Fibroblast of skin of left quadriceps (primary cell): ENCODE data around the gene C20orf144.
A peak's percentile ranks its signal among the peaks of the same experiment; 100 is the strongest.

Experiments used
- DNase-seq, 2 experiments: peaks; one replicate each; pipeline ENCODE4 v3.0.0-alpha.2; 2013; ENCODE audit warnings: low read depth in 2 of 2

The C20orf144 gene

GRCh38 chr20:33650111-33650752 is 11.9 kb upstream of the C20orf144 start:
- DNase-seq, result no peak

DNA sequence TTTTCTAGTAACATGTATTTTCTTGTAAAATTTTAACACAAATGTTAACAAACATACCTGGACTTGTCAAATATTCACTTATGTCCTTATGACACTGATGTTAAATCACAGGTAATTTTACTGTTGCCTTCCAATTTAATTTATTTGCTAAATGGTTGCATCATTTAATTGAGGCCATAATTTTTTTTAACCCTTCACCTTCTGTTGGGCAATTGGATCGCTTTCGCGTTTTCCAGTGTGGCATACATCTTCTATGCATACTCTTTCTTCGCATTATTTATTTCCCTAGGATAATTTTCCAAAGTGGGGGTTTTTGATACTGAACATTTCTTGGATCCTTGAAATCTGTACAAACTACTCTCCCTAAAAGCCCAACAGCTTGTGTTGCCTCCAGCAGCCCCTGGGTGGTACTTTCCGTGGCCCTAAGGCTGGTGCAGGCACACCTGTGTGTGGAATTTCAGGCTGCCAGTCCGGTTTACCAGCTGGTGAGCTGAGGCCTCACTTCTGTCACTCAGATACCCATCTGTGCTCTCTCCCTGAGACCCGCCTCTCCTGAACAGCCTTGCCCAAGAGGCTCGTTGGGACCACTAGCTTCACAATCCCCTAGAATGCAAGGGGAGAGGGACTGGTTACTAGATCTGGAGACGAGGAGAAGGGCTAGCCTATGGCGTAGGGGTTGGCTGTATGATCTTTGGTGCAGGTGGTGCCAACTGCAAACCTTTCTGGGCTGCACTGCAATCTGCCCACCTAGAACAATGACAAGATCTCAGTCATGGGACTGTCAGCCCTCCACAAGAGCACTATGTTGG is 11.2 kb upstream of the C20orf144 start:
- no peak for DNase-seq

GRCh38 chr20:33651562-33652048 is 10.5 kb upstream of the C20orf144 start:
- no peak for DNase-seq

- DNase-seq, result no peak
Measured at GRCh38 chr20:33653218-33653899, 8.8 kb upstream of the C20orf144 start.

- no peak for DNase-seq
Measured at GRCh38 chr20:33653900-33654596, 8.1 kb upstream of the C20orf144 start.

- DNase-seq, result no peak
Measured at GRCh38 chr20:33654680-33655161, 7.4 kb upstream of the C20orf144 start.

GRCh38 chr20:33655164-33655563 is 7.0 kb upstream of the C20orf144 start:
- no peak for DNase-seq

GRCh38 chr20:33656010-33656782 is 5.9 kb upstream of the C20orf144 start:
- DNase-seq, result no peak

- DNase-seq, result no peak
Measured at GRCh38 chr20:33656783-33657703, 5.1 kb upstream of the C20orf144 start.

DNA sequence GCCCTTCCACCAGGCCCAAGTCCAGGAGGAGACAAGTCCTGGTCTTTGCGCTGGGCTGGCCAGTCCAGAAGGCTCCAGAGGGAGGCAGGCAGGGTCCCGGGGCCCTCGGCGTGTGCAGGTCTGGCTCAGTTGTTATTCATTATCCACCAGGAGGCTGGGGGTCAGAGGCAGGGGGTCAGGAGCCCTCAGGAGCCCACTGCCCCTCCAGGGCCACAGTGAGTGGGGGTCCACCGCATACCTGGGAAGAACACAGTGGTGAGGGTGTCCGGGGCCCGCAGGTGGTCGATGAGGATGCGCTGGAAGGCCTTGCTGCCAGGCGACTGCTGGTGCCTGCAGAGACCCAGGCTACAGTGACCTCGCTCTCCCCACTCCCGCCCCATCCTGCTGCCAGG is 4.4 kb upstream of the C20orf144 start:
- DNase-seq, result no peak

DNA sequence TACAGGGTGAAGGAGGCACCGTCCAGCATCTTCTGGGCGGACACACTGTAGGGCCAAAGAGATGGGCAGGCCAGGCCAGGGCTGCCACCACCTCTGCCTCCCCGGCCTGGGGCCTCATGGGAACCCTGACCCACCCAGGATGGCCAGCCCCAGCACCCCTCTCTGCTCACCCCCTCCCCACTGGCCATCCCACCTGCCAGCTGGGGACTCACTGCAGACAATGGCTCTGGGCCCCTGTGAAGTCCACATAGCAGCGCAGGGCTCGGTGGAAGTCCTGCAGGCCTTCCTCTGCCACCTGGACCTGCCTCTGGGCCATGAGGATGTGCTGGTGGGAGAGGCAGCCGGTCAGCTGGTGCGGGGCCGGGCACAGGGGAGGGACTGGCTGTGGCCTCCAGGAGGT is 3.6 kb upstream of the C20orf144 start:
- DNase-seq, result no peak

DNA sequence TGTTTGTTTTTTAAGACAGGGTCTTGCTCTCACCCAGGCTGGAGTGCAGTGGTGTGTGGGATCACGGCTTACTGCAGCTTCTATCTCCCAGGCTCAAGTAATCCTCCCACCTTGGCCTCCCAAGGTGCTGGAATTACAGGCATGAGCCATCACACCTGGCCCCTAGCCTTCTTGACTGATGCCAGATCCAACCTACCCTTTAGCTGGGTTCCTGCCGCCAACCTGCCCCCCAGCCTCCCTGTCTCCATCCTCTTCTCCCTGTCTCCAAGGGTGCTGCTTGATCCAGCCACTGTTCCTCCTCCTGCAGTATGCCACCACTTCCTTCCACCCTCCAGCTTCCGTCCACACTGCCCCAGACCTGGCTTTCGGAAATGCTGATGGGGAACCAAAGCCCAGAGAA is 3.2 kb upstream of the C20orf144 start:
- DNase-seq, result no peak

DNA sequence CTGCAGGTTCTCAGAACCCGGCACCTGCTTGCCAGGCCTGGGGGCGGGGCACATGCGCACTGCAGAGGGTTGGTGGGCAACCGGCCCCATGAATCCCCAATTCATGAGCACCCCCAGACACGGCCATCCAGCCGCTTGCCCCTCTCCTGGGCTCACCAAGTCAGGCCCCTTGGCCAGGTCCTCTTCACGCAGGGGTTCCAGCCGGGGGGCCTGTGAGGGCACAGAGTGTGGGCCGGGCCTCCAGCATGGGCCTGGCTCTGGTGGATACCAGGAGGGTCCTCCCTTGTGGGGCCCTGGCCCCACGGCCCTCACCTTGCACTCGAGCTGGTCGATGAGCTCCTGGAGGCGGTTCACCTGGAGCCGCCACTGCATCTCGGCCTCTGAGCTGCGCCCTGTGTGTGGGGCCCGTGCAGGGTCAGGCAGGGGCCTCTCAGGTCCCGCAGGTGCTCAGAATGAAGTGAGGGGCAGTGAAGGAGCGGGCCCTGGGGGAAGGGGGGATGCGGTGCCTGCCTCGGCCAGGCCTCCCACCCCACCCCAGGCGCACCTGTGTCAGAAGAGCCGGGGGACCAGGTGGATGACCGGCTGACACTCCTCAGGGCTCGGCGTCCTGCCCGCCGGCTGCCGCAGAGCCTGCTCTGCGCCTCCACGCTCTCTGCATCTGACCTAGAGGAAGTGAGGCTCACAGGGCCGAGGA is 2.6 kb upstream of the C20orf144 start:
- DNase-seq, result no peak

DNA sequence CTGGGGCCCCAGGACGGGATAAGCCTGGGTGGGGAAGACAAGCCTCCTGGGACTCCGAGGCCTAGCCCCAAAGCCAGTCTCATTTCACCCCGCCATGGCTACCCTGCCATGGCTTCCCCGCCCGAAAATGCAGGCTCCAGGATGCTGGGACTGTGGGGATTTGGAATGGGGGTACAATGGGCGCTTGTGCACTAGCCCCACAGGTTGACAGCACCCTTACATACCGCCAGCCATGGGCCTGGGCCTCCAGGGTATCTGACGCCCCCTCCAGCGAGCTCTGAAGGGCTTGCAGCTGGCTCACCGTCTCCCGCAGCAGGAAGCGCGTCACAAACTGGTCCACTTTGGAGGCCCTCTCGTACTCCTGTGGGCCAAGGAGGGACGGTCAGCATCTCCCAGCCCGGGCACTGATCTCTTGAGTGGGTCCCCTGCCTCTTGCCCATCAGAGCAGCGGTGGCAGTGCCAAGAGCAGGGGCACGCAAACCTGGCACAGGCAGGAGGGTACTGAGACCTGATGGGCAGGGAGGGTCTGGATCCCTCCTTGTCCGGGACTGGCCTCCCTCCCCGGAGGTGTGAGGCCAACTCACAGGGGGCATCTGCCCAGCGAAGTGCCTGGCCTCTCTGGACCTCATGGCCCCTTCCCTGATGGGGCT is 2.0 kb upstream of the C20orf144 start:
- no peak for DNase-seq

GRCh38 chr20:33660685-33661058 is 1.5 kb upstream of the C20orf144 start:
- DNase-seq, result no peak

- peak in 1 of 2 experiments; percentile 29 for DNase-seq
Measured at GRCh38 chr20:33663161-33664084, 1.3 kb downstream of the C20orf144 start.

- DNase-seq, result no peak
Measured at GRCh38 chr20:33664085-33664761, 2.1 kb downstream of the C20orf144 start.
